GM23338 (cell line): ENCODE data around the gene CDKN1A. TPM values are rescaled to one million over a fixed set of nuclear protein-coding genes. Genes with fewer than 3 reads are reported as not detected.
A peak's percentile ranks its signal among the peaks of the same experiment; 100 is the strongest.

Experiments
- ATAC-seq: fragments of 200-7000 bp; cut with Tn5 transposase; 3 replicates; pipeline ENCODE4 v1.9.1; 2020
- DNase-seq: peaks from one replicate; pipeline ENCODE4 v3.0.0-alpha.2; 2015; ENCODE audit warnings: low spot score
- H2AFZ ChIP-seq: fragments of 200-600 bp; sonication (generic); 2 replicates; pipeline ENCODE4 v1.8.0; 2016; ENCODE audit warnings: antibody characterized with exemption, mild to moderate bottlenecking, moderate library complexity
- H3F3A ChIP-seq: fragments of 200-600 bp; sonication (generic); replicated peaks from 2 replicates; pipeline ENCODE4 v1.8.0; 2017; ENCODE audit warnings: antibody characterized with exemption, mixed run types, low read depth
- H3K27ac ChIP-seq: fragments of 200-600 bp; sonication (generic); 2 replicates; pipeline ENCODE4 v1.6.1; 2016; ENCODE audit warnings: low read depth
- H3K27me3 ChIP-seq: fragments of 200-600 bp; sonication (generic); 2 replicates; pipeline ENCODE4 v1.8.0; 2016; ENCODE audit warnings: mild to moderate bottlenecking, mixed run types, moderate library complexity; ENCODE audit not compliant: insufficient read depth
- H3K36me3 ChIP-seq: fragments of 200-600 bp; sonication (generic); 2 replicates; pipeline ENCODE4 v1.8.0; 2016; ENCODE audit warnings: mild to moderate bottlenecking; ENCODE audit not compliant: insufficient read depth
- H3K4me1 ChIP-seq: fragments of 200-600 bp; sonication (generic); 2 replicates; pipeline ENCODE4 v1.8.0; 2016; ENCODE audit warnings: mild to moderate bottlenecking, moderate library complexity; ENCODE audit not compliant: insufficient read depth
- H3K4me2 ChIP-seq: fragments of 200-600 bp; sonication (generic); 2 replicates; pipeline ENCODE4 v1.7.1; 2017; ENCODE audit warnings: mixed run types
- H3K4me3 ChIP-seq: fragments of 200-600 bp; sonication (generic); 2 replicates; pipeline ENCODE4 v1.6.1; 2016; ENCODE audit warnings: mixed run types
- H3K79me2 ChIP-seq: fragments of 200-600 bp; sonication (generic); replicated peaks from 2 replicates; pipeline ENCODE4 v1.8.0; 2017; ENCODE audit warnings: mild to moderate bottlenecking; ENCODE audit not compliant: insufficient read depth
- H3K9me2 ChIP-seq: fragments of 200-600 bp; sonication (generic); 2 replicates; pipeline ENCODE4 v1.8.0; 2017; ENCODE audit not compliant: insufficient read depth
- H4K20me1 ChIP-seq: fragments of 200-600 bp; sonication (generic); replicated peaks from 2 replicates; pipeline ENCODE4 v1.8.0; 2017; ENCODE audit warnings: mild to moderate bottlenecking; ENCODE audit not compliant: insufficient read depth
- H3K27ac Mint-ChIP-seq: 2 replicates; pipeline ENCODE4 v1.8.0; 2020; ENCODE audit warnings: inconsistent platforms, mild to moderate bottlenecking, moderate library complexity, mixed read lengths
- H3K27me3 Mint-ChIP-seq: 3 replicates; pipeline ENCODE4 v1.8.0; 2022; ENCODE audit warnings: low read depth, mild to moderate bottlenecking, moderate library complexity, mixed read lengths, inconsistent platforms; ENCODE audit not compliant: insufficient read depth, poor library complexity
- H3K36me3 Mint-ChIP-seq: 3 replicates; pipeline ENCODE4 v1.8.0; 2021; ENCODE audit warnings: low read depth, mild to moderate bottlenecking, inconsistent platforms, moderate library complexity, mixed read lengths
- H3K4me1 Mint-ChIP-seq: 3 replicates; pipeline ENCODE4 v1.8.0; 2020; ENCODE audit warnings: mild to moderate bottlenecking, inconsistent platforms, mixed read lengths
- H3K4me3 Mint-ChIP-seq: 3 replicates; pipeline ENCODE4 v1.8.0; 2021; ENCODE audit warnings: moderate library complexity, mild to moderate bottlenecking, inconsistent platforms, mixed read lengths
- H3K9me3 Mint-ChIP-seq: 3 replicates; pipeline ENCODE4 v1.8.0; 2020; ENCODE audit warnings: moderate library complexity, mild to moderate bottlenecking, inconsistent platforms, mixed read lengths
- CREB1 ChIP-seq: fragments of 250-450 bp; sonication (Bioruptor Pico); IDR thresholded peaks from 2 replicates; pipeline ENCODE4 v1.5.0; 2020; ENCODE audit warnings: low read depth, mild to moderate bottlenecking, moderate library complexity
- EZH2 ChIP-seq: fragments of 200-600 bp; sonication (generic); IDR thresholded peaks from one replicate; pipeline ENCODE4 v1.8.0; 2017; ENCODE audit warnings: antibody characterized with exemption, mild to moderate bottlenecking, low read depth; ENCODE audit not compliant: unreplicated experiment
- EZH2phosphoT487 ChIP-seq: fragments of 200-600 bp; sonication (generic); IDR thresholded peaks from one replicate; pipeline ENCODE4 v1.8.1; 2018; ENCODE audit warnings: antibody characterized with exemption; ENCODE audit not compliant: unreplicated experiment
- JUNB ChIP-seq: IDR thresholded peaks from one replicate; pipeline ENCODE4 v1.6.1; 2016; ENCODE audit warnings: antibody characterized with exemption; ENCODE audit not compliant: unreplicated experiment
- NANOG ChIP-seq: IDR thresholded peaks from 2 replicates; pipeline ENCODE4 v1.6.1; 2016; ENCODE audit warnings: antibody characterized with exemption, borderline replicate concordance
- POLR2AphosphoS5 ChIP-seq: IDR thresholded peaks from 2 replicates; pipeline ENCODE4 v1.6.1; 2016; ENCODE audit warnings: antibody characterized with exemption, low read depth
- STAT1 ChIP-seq: IDR thresholded peaks from one replicate; pipeline ENCODE4 v1.6.1; 2016; ENCODE audit warnings: antibody characterized with exemption; ENCODE audit not compliant: unreplicated experiment
- ZNF114 ChIP-seq: fragments of 250-450 bp; sonication (Bioruptor Pico); IDR thresholded peaks from 2 replicates; pipeline ENCODE4 v1.5.0; 2020; ENCODE audit warnings: mild to moderate bottlenecking, moderate library complexity
- ZNF331 ChIP-seq: fragments of 250-450 bp; sonication (Bioruptor Pico); IDR thresholded peaks from 2 replicates; pipeline ENCODE4 v1.5.0; 2020; ENCODE audit warnings: low read depth, mild to moderate bottlenecking, moderate library complexity
- polyA plus RNA-seq: library from polyadenylated mRNA; unstranded; fragments of >200 nt; fragmentation: Nextera tagmentation; extraction: Ambion mirVana; gene quantifications from 2 replicates; pipeline ENCODE4 v1.2.1, GENCODE V29; 2016
- total RNA-seq: library from RNA; depleted of rRNA; stranded (reverse); fragments of >200 nt; shearing (Covaris generic); gene quantifications from 2 replicates; pipeline ENCODE4 v1.2.3, GENCODE V29; 2014
- TF ChIP-seq, protein P1 (sequence below): IDR thresholded peaks from 2 replicates; pipeline ENCODE4 v1.6.1; 2016; ENCODE audit warnings: antibody characterized with exemption
- TF ChIP-seq, protein P2 (sequence below): fragments of 250-450 bp; sonication (Bioruptor Pico); IDR thresholded peaks from 2 replicates; pipeline ENCODE4 v1.5.0; 2020; ENCODE audit warnings: mild to moderate bottlenecking, moderate library complexity
- TF ChIP-seq, protein P3 (sequence below): IDR thresholded peaks from one replicate; pipeline ENCODE4 v1.6.1; 2018; ENCODE audit warnings: antibody characterized with exemption; ENCODE audit not compliant: unreplicated experiment
- TF ChIP-seq, protein P4 (sequence below), 2 experiments: fragments of 200-600 bp in 1 of 2; sonication (generic) in 1 of 2; conservative IDR thresholded peaks; 2 replicates each; pipeline versions ENCODE4 v1.5.1 to v1.6.1; 2016 to 2017; ENCODE audit warnings: antibody characterized with exemption in 2 of 2, low read depth in 2 of 2, mild to moderate bottlenecking in 2 of 2, moderate library complexity in 1 of 2

The CDKN1A gene
- total and polyA plus RNA-seq, 2 experiments from 2014 or later = 31.5 to 45.6 TPM

DNA sequence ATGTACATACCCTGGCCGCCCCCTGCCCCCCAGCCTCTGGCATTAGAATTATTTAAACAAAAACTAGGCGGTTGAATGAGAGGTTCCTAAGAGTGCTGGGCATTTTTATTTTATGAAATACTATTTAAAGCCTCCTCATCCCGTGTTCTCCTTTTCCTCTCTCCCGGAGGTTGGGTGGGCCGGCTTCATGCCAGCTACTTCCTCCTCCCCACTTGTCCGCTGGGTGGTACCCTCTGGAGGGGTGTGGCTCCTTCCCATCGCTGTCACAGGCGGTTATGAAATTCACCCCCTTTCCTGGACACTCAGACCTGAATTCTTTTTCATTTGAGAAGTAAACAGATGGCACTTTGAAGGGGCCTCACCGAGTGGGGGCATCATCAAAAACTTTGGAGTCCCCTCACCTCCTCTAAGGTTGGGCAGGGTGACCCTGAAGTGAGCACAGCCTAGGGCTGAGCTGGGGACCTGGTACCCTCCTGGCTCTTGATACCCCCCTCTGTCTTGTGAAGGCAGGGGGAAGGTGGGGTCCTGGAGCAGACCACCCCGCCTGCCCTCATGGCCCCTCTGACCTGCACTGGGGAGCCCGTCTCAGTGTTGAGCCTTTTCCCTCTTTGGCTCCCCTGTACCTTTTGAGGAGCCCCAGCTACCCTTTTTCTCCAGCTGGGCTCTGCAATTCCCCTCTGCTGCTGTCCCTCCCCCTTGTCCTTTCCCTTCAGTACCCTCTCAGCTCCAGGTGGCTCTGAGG, 7.6 kb downstream of the CDKN1A start:
- H3K27ac ChIP-seq = no peak overlapping the region
- Mint-ChIP-seq H3K9me3 (no peaks in the 10 kb centered on the region), H3K36me3 (peaks cover 34% of the 10 kb centered on the region), H3K4me3 (no peak overlapping the region), H3K27ac (peak overlapping the region; percentile 36; the same call in 1 of the 2 replicates), H3K27me3 (peaks cover 8% of the 10 kb centered on the region), H3K4me1 (peaks cover 12% of the 10 kb centered on the region)
- H3K4me2 ChIP-seq = no peak overlapping the region
- DNase-seq (no peak), ATAC-seq (no peak)
- no peaks in the 10 kb centered on the region for H3K9me2 ChIP-seq
- no peaks in the 10 kb centered on the region for H3F3A ChIP-seq
- H4K20me1 ChIP-seq = no peaks in the 10 kb centered on the region; the same call in none of the 2 replicates
- H3K79me2 ChIP-seq = peaks cover 24% of the 10 kb centered on the region
- peaks cover 17% of the 10 kb centered on the region; the same call in 1 of the 2 replicates for H3K36me3 ChIP-seq
- TF ChIP-seq ZNF114 (CRISPR knock-in tag) (no peak), EZH2phosphoT487 (no peak), POLR2AphosphoS5 (no peak), CREB1 (CRISPR knock-in tag) (no peak), ZNF331 (CRISPR knock-in tag) (no peak), STAT1 (no peak), EZH2 (no peak), JUNB (no peak), NANOG (no peak)
- TF ChIP-seq, protein P1, sequence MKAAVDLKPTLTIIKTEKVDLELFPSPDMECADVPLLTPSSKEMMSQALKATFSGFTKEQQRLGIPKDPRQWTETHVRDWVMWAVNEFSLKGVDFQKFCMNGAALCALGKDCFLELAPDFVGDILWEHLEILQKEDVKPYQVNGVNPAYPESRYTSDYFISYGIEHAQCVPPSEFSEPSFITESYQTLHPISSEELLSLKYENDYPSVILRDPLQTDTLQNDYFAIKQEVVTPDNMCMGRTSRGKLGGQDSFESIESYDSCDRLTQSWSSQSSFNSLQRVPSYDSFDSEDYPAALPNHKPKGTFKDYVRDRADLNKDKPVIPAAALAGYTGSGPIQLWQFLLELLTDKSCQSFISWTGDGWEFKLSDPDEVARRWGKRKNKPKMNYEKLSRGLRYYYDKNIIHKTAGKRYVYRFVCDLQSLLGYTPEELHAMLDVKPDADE = no peak
- TF ChIP-seq, protein P2, sequence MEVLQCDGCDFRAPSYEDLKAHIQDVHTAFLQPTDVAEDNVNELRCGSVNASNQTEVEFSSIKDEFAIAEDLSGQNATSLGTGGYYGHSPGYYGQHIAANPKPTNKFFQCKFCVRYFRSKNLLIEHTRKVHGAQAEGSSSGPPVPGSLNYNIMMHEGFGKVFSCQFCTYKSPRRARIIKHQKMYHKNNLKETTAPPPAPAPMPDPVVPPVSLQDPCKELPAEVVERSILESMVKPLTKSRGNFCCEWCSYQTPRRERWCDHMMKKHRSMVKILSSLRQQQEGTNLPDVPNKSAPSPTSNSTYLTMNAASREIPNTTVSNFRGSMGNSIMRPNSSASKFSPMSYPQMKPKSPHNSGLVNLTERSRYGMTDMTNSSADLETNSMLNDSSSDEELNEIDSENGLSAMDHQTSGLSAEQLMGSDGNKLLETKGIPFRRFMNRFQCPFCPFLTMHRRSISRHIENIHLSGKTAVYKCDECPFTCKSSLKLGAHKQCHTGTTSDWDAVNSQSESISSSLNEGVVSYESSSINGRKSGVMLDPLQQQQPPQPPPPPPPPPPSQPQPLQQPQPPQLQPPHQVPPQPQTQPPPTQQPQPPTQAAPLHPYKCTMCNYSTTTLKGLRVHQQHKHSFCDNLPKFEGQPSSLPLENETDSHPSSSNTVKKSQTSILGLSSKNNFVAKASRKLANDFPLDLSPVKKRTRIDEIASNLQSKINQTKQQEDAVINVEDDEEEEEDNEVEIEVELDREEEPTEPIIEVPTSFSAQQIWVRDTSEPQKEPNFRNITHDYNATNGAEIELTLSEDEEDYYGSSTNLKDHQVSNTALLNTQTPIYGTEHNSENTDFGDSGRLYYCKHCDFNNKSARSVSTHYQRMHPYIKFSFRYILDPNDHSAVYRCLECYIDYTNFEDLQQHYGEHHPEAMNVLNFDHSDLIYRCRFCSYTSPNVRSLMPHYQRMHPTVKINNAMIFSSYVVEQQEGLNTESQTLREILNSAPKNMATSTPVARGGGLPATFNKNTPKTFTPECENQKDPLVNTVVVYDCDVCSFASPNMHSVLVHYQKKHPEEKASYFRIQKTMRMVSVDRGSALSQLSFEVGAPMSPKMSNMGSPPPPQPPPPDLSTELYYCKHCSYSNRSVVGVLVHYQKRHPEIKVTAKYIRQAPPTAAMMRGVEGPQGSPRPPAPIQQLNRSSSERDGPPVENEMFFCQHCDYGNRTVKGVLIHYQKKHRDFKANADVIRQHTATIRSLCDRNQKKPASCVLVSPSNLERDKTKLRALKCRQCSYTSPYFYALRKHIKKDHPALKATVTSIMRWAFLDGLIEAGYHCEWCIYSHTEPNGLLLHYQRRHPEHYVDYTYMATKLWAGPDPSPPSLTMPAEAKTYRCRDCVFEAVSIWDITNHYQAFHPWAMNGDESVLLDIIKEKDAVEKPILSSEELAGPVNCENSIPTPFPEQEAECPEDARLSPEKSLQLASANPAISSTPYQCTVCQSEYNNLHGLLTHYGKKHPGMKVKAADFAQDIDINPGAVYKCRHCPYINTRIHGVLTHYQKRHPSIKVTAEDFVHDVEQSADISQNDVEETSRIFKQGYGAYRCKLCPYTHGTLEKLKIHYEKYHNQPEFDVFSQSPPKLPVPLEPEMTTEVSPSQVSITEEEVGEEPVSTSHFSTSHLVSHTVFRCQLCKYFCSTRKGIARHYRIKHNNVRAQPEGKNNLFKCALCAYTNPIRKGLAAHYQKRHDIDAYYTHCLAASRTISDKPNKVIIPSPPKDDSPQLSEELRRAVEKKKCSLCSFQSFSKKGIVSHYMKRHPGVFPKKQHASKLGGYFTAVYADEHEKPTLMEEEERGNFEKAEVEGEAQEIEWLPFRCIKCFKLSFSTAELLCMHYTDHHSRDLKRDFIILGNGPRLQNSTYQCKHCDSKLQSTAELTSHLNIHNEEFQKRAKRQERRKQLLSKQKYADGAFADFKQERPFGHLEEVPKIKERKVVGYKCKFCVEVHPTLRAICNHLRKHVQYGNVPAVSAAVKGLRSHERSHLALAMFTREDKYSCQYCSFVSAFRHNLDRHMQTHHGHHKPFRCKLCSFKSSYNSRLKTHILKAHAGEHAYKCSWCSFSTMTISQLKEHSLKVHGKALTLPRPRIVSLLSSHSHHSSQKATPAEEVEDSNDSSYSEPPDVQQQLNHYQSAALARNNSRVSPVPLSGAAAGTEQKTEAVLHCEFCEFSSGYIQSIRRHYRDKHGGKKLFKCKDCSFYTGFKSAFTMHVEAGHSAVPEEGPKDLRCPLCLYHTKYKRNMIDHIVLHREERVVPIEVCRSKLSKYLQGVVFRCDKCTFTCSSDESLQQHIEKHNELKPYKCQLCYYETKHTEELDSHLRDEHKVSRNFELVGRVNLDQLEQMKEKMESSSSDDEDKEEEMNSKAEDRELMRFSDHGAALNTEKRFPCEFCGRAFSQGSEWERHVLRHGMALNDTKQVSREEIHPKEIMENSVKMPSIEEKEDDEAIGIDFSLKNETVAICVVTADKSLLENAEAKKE (CRISPR knock-in tag) = no peak
- TF ChIP-seq, protein P3, sequence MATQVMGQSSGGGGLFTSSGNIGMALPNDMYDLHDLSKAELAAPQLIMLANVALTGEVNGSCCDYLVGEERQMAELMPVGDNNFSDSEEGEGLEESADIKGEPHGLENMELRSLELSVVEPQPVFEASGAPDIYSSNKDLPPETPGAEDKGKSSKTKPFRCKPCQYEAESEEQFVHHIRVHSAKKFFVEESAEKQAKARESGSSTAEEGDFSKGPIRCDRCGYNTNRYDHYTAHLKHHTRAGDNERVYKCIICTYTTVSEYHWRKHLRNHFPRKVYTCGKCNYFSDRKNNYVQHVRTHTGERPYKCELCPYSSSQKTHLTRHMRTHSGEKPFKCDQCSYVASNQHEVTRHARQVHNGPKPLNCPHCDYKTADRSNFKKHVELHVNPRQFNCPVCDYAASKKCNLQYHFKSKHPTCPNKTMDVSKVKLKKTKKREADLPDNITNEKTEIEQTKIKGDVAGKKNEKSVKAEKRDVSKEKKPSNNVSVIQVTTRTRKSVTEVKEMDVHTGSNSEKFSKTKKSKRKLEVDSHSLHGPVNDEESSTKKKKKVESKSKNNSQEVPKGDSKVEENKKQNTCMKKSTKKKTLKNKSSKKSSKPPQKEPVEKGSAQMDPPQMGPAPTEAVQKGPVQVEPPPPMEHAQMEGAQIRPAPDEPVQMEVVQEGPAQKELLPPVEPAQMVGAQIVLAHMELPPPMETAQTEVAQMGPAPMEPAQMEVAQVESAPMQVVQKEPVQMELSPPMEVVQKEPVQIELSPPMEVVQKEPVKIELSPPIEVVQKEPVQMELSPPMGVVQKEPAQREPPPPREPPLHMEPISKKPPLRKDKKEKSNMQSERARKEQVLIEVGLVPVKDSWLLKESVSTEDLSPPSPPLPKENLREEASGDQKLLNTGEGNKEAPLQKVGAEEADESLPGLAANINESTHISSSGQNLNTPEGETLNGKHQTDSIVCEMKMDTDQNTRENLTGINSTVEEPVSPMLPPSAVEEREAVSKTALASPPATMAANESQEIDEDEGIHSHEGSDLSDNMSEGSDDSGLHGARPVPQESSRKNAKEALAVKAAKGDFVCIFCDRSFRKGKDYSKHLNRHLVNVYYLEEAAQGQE = no peak
- TF ChIP-seq, protein P4, sequence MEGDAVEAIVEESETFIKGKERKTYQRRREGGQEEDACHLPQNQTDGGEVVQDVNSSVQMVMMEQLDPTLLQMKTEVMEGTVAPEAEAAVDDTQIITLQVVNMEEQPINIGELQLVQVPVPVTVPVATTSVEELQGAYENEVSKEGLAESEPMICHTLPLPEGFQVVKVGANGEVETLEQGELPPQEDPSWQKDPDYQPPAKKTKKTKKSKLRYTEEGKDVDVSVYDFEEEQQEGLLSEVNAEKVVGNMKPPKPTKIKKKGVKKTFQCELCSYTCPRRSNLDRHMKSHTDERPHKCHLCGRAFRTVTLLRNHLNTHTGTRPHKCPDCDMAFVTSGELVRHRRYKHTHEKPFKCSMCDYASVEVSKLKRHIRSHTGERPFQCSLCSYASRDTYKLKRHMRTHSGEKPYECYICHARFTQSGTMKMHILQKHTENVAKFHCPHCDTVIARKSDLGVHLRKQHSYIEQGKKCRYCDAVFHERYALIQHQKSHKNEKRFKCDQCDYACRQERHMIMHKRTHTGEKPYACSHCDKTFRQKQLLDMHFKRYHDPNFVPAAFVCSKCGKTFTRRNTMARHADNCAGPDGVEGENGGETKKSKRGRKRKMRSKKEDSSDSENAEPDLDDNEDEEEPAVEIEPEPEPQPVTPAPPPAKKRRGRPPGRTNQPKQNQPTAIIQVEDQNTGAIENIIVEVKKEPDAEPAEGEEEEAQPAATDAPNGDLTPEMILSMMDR (conservative IDR thresholded peaks at IDR 0.05; ENCODE audit: low read depth in 2 of 2) = no peak
- peaks cover 12% of the 10 kb centered on the region for H3K4me1 ChIP-seq
- H3K4me3 ChIP-seq = no peak overlapping the region
- H3K27me3 ChIP-seq = no peaks in the 10 kb centered on the region
- H2AFZ ChIP-seq = no peak overlapping the region
